GM12891 (cell line): ENCODE measurements around the gene CAMP.
A peak's percentile ranks its signal among the peaks of the same experiment; 100 is the strongest.
"Not testable (repeated sequence)": the region's sequence is repeated elsewhere in the genome, so short reads cannot be mapped to it uniquely, and the experiment has no call there.

Source experiments
- DNase-seq: peaks from one replicate; pipeline ENCODE4 v3.0.0; 2011; ENCODE audit warnings: low spot score; ENCODE audit not compliant: insufficient read length
- FAIRE-seq: peaks from 2 replicates; lab custom pipeline; 2011; peaks lifted over from hg19 to GRCh38; lab: Jason Lieb, UNC
- PAX5 ChIP-seq: IDR thresholded peaks from 2 replicates; pipeline ENCODE4 v1.6.1; 2011; ENCODE audit warnings: low read length, moderate library complexity, mild to moderate bottlenecking; ENCODE audit not compliant: insufficient read depth, severe bottlenecking
- POLR2A ChIP-seq: IDR thresholded peaks from 2 replicates; pipeline ENCODE4 v1.6.1; 2011; ENCODE audit warnings: low read depth, low read length, control low read depth
- POLR2AphosphoS5 ChIP-seq: IDR thresholded peaks from 2 replicates; pipeline ENCODE4 v1.6.1; 2011; ENCODE audit warnings: low read depth, low read length, control low read depth
- POU2F2 ChIP-seq: IDR thresholded peaks from 2 replicates; pipeline ENCODE4 v1.6.1; 2011; ENCODE audit warnings: low read depth, mild to moderate bottlenecking, control low read depth, low read length, moderate library complexity
- SPI1 ChIP-seq: IDR thresholded peaks from 2 replicates; pipeline ENCODE4 v1.6.1; 2011; ENCODE audit warnings: low read depth, low read length, control low read depth
- TAF1 ChIP-seq: IDR thresholded peaks from 2 replicates; pipeline ENCODE4 v1.6.1; 2011; ENCODE audit warnings: low read depth, low read length, control low read depth

Gene CAMP

DNA sequence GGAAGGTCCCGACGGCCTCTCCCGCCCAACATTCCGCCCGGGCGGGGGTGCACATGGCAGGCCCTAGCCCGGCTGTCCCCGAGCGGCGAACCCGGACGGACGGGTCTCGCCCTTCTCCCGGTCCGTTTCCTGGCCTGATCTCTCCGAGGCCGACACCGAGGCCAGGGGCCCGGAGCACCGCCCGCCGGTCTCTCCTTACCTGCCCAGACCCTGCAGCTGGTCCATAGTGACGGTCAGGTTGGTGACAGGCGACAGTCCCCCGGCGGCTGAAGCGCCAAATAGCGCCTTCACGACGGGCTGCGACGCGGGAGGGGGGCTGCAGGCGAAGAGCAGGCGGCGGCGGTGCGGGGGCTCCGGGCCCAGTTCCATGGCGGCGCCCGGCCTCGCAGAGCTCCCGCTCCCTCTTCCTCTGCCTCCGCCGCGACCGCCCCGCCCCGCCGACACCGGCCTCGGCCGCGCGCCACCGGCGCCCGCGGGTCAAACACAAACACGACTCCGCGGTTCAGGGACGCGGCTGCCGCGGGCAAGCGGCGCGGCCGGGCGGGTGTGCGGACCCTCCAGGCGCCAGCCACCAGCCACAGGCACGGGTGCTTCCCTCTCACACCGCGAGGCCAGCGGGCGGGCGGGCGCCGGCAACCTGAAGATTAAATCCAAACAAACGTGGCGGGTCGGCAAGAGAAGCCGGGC is 35.6 kb upstream of the CAMP start:
- DNase-seq (no peak), FAIRE-seq (peak; percentile 43)
- TF ChIP-seq POLR2AphosphoS5 = no peak
- TF ChIP-seq PAX5 = no peak
- TF ChIP-seq POLR2A = no peak
- TF ChIP-seq TAF1 = no peak
- TF ChIP-seq POU2F2 = no peak
- no peak for TF ChIP-seq SPI1

DNA sequence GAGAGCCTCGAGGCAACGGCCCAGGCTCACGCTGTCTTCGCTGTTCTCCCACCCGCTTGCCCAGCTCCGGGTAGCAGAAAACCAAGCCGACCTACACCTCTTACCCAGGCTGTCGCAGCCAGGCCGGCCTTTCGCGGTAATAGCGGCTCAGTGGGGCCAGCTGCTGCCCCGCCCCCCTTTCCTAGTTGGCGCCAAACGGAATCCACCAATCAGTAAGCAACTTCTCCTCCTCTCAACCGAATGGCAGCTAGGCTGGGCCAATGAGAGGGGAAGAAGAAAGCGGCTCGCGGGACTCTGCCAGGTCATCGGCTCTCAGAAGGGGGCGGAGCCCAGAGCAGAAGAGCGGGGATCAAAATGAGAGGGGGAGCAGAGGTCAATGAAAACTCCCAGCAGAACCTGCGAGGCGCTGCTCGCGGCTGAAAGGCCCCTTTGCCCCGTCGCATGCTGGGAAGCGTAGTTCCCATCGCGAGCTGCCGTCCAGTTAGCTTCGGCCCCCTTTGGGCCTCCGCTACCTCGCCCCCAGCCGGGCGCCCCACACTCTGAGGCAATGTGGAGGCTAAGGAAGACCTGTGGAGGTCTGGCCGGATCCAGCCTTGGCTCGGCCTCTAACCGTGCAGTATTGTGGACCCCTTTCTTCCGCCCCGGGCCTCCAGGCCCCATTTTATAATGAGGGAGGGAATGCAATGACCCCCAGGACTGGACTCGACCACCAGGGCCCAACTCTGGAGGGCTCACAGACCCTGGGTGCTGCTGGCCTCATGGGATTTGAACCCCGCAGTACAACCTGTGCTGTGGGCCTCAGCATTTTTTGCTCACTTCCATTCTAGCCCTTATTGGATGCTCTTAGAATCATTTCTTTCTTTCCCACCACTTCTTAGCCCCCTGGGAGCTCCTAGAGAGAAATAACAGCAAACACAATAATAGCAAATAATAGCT is 34.8 kb upstream of the CAMP start, which contains the start of gene CDC25A:
Gene CDC25A, minus strand, starts transcription at position 152 of the 936 bp plus-strand sequence. CDS start 470 bp downstream, outside the sequence.
- TF ChIP-seq TAF1 (peak; percentile 55), POLR2A (peak; percentile 56; the same call in 1 of the 2 replicates), POLR2AphosphoS5 (no peak)
- FAIRE-seq (peak; percentile 99), DNase-seq (peak; percentile 94)

GRCh38 chr3:48189321-48189720 is 34.0 kb upstream of the CAMP start:
- TF ChIP-seq POLR2AphosphoS5 = no peak
- no peak for TF ChIP-seq POU2F2
- no peak for TF ChIP-seq PAX5
- TF ChIP-seq TAF1 = no peak
- TF ChIP-seq SPI1 = no peak
- no peak for TF ChIP-seq POLR2A
- no peak for FAIRE-seq
- no peak for DNase-seq

DNA sequence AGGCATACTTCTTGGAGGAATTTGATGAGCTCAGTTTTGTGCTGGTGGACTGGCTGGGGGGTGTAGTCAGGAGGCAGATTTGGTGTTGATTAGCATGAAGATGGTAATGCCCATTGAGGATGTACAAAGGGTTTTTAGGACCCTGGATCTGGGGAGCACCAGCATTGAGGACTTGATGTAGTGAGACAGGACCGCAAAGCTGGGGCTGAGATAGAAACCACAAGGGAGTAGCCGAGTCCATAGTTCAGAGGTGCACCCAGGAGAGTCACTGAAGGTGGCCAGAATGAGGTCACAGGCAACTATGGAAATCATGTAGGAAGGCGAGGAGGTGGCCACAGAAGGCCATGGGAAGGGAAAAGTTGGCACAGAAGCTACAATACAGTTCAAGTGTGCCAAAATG is 32.4 kb upstream of the CAMP start:
- TF ChIP-seq POU2F2 (no peak), SPI1 (no peak), PAX5 (no peak), TAF1 (no peak), POLR2A (no peak), POLR2AphosphoS5 (no peak)
- DNase-seq (no peak), FAIRE-seq (no peak)

GRCh38 chr3:48194446-48195071 is 28.7 kb upstream of the CAMP start:
- FAIRE-seq (no peak), DNase-seq (no peak)
- TF ChIP-seq TAF1 = no peak
- no peak for TF ChIP-seq SPI1
- no peak for TF ChIP-seq POU2F2
- no peak for TF ChIP-seq POLR2AphosphoS5
- TF ChIP-seq PAX5 = no peak
- TF ChIP-seq POLR2A = no peak

DNA sequence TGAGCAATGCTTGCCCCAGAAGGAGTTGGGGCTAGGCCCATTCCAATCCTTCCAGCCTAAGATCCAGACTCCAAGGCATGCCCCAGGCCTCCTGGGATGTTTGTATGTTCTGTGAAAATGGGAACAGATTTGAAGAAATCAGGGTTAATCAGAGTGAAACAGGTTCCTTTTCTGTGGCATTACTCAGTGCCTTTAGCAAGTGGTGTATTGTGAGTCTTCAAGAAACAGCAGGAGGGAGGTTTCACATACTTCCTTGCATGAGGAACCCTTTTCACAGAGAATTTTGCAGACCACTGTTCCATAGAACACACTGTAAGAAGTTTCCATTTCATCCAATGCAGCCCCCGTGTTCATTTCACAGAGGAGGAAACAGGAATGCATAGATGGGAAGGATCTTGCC is 26.7 kb upstream of the CAMP start:
- no peak for TF ChIP-seq POLR2A
- TF ChIP-seq POU2F2 = no peak
- no peak for TF ChIP-seq PAX5
- no peak for TF ChIP-seq TAF1
- TF ChIP-seq POLR2AphosphoS5 = no peak
- TF ChIP-seq SPI1 = no peak
- FAIRE-seq (no peak), DNase-seq (no peak)

GRCh38 chr3:48199117-48199516 is 24.2 kb upstream of the CAMP start:
- DNase-seq (no peak), FAIRE-seq (no peak)

DNA sequence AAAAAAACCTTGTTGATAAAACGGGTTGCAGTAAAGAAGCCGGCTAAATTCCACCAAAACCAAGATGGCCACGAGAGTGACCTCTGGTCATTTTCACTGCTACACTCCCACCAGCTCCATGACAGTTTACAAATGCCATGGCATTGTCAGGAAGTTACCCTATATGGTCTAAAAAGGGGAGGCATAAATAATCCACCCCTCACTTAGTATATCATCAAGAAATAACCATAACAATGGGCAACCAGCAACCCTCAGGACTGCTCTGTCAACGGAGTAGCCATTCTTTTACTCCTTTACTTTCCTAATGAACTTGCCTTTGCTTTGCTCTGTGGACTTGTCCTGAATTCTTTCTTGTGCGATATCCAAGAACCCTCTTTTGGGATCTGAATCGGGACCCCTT is 20.7 kb upstream of the CAMP start:
- TF ChIP-seq POLR2AphosphoS5 = no peak
- TF ChIP-seq POLR2A = no peak
- no peak for TF ChIP-seq POU2F2
- no peak for TF ChIP-seq TAF1
- TF ChIP-seq PAX5 = no peak
- no peak for TF ChIP-seq SPI1
- DNase-seq = no peak
- FAIRE-seq = no peak

More at GRCh38 chr3:48199117-48199516, 24.2 kb upstream of the CAMP start:
- no peak for TF ChIP-seq POU2F2
- TF ChIP-seq SPI1 = no peak
- no peak for TF ChIP-seq PAX5
- TF ChIP-seq TAF1 = no peak
- TF ChIP-seq POLR2A = no peak
- no peak for TF ChIP-seq POLR2AphosphoS5

DNA sequence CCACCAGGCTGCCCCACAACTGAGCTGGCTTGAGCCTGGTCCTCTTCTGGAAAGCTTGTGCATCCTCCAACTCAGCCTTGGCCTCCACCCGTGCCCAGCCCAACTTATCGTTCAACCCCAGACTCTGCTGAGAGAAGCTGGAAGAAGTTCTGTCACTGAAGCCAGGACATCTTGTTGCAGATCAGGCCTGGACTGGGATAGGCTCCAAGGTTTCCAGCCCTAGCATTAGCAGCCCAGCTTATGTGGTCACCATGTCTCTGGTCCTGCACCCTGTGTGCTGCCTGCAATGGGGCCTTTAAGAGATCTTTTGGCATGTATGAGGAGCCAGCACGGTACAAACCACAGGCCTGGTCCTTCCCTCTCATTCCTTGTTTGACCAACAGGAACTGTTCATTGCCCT is 15.2 kb upstream of the CAMP start:
- no peak for DNase-seq
- no peak for FAIRE-seq
- TF ChIP-seq POLR2A (no peak), TAF1 (no peak), PAX5 (no peak), SPI1 (no peak), POLR2AphosphoS5 (no peak), POU2F2 (no peak)

GRCh38 chr3:48209445-48209844 is 13.8 kb upstream of the CAMP start:
- DNase-seq (no peak), FAIRE-seq (no peak)

DNA sequence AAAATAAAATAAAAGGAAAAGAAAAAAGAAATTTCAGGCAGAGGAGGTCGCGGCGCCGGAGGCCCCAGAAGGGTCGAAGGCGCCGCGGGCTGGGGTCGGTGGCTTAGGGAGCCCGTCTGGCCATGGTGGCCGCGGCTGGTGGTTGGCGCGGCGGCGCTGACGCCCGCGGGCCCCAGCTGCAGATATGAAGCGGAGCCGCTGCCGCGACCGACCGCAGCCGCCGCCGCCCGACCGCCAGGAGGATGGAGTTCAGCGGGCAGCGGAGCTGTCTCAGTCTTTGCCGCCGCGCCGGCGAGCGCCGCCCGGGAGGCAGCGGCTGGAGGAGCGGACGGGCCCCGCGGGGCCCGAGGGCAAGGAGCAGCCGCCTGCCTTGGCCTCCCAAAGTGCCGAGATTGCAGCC is 12.8 kb upstream of the CAMP start:
- FAIRE-seq, DNase-seq: not testable (repeated sequence)

More at GRCh38 chr3:48209445-48209844, 13.8 kb upstream of the CAMP start:
- TF ChIP-seq PAX5 (no peak), POLR2A (no peak), POLR2AphosphoS5 (no peak), TAF1 (no peak), POU2F2 (no peak), SPI1 (no peak)

DNA sequence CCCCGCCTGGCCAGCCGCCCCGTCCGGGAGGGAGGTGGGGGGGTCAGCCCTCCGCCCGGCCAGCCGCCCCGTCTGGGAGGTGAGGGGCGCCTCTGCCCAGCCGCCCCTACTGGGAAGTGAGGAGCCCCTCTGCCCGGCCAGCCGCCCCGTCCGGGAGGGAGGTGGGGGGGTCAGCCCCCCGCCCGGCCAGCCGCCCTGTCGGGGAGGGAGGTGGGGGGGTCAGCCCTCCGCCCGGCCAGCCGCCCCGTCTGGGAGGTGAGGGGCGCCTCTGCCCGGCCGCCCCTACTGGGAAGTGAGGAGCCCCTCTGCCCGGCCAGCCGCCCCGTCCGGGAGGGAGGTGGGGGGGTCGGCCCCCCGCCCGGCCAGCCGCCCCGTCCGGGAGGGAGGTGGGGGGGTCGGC is 11.5 kb upstream of the CAMP start:
- DNase-seq, FAIRE-seq: not testable (repeated sequence)
